Ramos (cell line): ENCODE data around the gene OBSCN.
"Not testable (repeated sequence)": the region's sequence is repeated elsewhere in the genome, so short reads cannot be mapped to it uniquely, and the experiment has no call there.

Source experiments
- in situ Hi-C: fragments of 300-500 bp; cut with MboI; formaldehyde crosslinking; loops from one replicate; pipeline ENCODE4 v1.14.3; 2022; ENCODE audit warnings: low sequenced_read_pairs; ENCODE audit not compliant: unreplicated experiment

OBSCN gene

DNA sequence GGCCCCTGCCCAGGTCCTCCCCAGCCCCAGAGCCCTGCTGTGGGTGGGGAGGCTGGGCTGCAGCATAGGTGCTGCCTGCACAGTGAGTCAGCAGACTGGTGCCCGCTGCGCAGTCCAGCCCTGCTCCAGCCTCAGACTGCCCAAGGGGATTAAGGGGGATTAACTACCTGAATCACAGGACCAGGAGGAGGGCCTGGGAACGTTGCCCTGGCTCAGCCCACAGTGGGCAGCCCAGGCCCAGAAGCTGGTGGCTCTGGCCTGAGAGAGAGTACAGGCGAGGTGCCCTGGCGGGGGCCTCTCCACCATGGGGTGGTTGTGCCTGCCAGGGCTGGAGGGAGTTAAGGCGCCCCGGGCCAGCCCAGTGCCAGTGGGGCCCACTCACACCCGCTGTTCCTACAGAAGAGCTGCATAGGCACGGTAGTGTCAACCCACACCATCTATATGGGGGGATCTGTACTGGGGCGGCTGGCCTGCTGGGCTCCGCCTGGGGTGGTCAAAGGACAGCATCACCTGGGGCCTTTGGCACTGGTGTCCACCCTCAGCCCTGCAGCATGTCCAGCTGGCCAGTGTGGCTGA, 2.3 kb downstream of the OBSCN start:
- in situ Hi-C loops, result no loop called here

DNA sequence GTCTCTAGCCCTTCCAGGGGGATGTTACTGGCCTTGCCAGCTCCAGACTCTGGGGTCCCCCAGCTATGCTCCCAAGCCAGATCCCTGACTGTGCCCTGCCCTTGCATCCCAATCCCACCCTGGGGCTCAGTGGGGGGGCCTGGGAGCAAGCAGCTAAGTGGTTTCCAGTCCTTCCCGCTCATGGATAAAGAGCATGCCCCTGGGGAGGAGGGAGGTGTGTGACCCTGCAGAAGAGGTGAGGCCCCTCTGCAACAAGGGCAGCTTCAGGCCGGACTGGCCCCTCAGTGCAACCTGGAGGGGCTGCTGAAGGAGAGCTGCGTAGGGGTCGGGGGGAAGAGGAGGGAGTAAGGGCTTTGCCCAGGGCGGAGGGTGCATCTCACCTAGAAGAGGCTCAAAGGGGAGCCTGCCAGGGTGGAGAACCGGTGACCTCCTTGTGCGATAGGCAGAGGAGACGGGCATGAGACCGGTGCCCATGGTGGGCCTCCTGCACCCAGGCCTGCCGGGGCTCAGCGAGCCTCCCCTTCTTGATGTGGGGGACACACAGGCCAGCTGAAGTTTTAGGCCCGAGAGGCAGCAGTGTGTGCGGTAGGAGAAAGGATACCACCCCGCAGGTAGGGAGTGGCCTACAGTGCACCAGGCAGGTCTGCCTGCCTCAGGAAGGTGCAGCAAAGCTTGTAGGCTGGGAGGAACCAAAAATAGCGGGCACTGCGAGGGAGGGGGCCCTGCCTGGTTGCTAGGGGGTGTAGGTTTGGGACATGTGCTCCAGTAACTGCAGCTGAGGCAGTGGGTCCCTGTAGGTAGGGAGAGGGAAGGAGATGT, 3.1 kb downstream of the OBSCN start:
- in situ Hi-C loops, result no loop called here

DNA sequence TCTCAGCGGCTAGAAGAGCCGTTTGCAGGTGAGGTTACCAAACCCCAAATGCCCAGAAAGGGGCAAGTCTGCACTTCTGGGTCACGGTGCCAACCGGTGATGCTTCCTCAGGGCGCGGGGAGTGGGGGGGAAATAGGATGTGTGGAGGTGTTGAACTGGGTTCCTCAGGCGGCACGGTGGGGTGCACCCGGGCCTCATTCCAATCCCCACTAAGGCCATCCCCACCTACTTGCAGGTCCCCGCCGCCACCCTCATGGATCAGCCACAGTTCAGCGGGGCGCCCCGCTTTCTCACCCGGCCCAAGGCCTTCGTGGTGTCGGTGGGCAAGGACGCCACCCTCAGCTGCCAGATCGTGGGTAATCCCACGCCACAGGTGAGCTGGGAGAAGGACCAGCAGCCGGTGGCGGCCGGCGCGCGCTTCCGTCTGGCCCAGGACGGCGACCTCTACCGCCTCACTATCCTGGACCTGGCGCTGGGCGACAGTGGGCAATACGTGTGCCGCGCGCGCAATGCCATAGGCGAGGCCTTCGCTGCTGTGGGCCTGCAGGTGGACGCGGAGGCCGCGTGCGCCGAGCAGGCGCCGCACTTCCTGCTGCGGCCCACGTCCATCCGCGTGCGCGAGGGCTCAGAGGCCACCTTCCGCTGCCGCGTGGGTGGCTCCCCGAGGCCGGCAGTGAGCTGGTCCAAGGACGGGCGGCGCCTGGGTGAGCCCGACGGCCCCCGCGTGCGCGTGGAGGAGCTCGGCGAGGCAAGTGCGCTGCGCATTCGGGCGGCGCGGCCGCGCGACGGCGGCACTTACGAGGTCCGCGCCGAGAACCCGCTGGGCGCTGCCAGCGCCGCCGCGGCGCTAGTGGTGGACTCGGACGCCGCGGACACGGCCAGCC, 3.9 kb downstream of the OBSCN start:
- in situ Hi-C loops, result no loop called here

DNA sequence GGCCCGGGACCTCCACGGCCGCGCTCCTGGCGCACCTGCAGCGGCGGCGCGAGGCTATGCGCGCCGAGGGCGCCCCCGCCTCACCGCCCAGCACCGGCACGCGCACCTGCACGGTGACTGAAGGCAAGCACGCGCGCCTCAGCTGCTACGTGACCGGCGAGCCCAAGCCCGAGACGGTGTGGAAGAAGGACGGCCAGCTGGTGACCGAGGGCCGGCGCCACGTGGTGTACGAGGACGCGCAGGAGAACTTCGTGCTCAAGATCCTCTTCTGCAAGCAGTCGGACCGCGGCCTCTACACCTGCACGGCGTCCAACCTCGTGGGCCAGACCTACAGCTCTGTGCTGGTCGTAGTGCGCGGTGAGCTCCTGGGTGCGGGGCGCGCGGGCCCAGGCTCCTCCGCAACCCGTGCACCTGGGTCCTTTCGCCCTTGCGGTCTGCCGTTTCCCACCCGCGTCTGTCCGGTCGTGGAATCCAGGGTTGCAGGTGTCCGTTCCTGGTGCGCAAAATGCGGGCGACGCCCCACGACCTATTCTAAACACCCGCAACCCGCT, 4.6 kb downstream of the OBSCN start:
- in situ Hi-C loops, result no loop called here

DNA sequence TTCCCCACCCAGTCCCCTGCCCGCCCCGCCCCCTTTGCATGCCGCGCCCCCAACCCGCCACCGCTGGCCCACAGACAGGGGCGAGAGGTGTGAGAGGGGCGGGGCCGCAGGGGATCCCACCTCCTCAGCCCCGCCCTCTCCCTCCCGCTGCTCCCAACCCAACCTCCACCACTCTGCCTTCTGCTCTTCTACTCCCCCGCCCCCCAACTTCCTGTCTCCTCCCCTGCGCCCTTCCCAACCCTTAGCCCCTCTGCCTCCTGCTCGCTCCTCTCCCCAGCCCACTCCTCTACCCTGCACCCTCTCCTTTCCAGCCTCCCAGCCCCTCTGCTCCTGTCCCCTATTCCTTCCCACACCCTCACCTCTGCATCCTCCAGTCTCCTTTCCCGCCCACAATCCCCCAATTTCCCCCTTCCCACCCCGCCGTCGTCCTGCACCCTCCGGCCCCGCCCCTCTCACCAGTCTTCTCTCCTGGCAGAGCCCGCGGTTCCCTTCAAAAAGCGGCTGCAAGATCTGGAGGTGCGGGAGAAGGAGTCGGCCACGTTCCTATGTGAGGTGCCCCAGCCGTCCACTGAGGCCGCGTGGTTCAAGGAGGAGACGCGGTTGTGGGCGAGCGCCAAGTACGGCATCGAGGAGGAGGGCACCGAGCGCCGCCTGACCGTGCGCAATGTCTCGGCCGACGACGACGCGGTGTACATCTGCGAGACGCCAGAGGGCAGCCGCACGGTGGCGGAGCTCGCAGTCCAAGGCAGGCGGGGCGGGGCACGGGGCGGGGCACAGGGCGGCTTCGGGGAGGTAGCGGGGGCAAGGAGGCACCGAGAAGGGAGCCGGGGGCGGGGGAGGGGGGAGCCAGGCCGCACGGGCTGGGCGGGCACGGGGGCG, 5.4 kb downstream of the OBSCN start:
- in situ Hi-C loops, result no loop called here

DNA sequence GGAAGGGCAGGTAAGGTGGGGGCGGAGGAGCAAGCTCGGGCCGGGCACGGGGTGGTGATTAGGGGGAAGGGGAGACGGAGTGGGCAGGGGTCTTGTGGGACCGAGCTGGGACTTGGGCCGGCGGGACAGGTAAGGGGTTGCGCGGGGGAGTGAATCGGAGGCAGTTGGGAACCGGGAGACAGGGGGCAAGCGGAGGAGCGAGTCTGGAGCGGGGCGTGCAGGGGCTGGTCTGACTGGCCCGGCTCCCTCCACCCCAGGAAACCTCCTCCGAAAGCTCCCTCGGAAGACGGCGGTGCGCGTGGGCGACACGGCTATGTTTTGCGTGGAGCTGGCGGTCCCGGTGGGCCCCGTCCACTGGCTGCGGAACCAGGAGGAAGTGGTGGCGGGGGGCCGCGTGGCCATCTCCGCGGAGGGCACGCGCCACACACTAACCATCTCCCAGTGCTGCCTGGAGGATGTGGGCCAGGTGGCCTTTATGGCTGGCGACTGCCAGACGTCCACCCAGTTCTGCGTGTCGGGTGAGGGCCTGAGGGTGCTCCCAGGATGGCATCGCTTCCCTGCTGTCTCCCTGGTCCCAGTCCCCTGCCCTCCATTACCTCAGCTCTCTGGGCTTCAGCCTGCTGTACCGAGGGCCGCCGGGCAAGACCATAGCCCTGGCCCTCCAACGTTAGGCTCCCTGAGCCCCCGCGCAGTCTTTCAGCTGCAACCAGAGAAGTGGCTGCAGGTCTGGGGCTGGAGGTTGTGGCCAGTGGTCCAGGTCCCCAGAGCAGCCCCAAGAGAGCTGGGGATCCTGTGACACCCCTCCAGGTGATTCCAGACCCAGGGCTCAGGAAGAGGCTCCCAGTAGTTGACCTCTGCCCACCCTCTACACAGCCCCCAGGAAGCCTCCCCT, 6.3 kb downstream of the OBSCN start:
- in situ Hi-C loops, result no loop called here

DNA sequence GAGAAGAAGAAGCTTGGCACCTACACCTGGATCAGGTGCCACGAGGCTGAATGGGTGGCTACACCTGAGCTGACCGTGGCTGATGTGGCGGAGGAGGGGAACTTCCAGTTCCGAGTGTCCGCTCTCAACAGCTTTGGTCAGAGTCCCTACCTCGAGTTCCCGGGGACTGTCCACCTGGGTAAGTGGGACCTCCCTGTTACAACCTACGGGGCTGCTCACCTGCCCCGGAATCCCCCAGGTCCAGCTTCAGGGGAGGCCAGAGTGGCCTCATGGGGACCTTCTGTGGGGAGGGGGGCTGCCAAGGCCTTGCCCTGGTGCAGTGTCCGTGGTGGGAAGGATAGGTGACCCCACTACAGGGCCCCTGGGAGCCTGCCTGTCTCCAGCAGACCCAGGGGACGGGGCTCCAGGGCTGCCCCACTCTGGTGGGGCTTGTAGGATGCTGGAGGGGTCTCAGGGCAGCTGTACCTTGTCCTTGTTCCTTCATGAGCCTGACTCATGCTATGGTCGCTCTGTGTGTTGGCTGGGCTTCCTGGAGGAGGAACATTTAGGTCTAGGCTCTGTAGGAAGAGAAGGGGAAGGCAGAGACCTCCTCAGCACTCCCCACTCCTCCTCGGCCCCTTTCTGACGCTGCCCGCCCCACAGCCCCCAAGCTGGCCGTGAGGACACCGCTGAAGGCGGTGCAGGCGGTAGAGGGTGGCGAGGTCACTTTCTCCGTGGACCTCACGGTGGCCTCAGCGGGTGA, 7.2 kb downstream of the OBSCN start:
- in situ Hi-C loops, result no loop called here

DNA sequence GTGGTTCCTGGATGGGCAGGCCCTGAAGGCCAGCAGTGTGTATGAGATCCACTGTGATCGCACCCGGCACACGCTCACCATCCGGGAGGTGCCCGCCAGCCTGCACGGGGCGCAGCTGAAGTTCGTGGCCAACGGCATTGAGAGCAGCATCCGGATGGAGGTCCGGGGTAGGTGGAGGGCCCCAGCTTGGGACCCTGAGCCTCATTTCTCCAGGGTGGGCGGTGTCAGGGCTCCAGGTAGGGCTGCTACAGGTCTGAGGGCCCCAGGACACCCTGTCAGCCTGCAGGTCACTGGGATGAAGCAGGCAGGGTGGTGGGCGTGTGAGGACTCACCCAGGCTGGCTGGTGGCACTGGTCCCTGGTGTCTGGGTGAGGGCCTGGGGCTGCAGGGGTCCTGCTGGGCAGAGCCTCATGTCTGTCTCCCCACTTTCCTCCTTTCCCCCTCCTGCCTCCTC, 7.8 kb downstream of the OBSCN start:
- in situ Hi-C loops, result no loop called here

DNA sequence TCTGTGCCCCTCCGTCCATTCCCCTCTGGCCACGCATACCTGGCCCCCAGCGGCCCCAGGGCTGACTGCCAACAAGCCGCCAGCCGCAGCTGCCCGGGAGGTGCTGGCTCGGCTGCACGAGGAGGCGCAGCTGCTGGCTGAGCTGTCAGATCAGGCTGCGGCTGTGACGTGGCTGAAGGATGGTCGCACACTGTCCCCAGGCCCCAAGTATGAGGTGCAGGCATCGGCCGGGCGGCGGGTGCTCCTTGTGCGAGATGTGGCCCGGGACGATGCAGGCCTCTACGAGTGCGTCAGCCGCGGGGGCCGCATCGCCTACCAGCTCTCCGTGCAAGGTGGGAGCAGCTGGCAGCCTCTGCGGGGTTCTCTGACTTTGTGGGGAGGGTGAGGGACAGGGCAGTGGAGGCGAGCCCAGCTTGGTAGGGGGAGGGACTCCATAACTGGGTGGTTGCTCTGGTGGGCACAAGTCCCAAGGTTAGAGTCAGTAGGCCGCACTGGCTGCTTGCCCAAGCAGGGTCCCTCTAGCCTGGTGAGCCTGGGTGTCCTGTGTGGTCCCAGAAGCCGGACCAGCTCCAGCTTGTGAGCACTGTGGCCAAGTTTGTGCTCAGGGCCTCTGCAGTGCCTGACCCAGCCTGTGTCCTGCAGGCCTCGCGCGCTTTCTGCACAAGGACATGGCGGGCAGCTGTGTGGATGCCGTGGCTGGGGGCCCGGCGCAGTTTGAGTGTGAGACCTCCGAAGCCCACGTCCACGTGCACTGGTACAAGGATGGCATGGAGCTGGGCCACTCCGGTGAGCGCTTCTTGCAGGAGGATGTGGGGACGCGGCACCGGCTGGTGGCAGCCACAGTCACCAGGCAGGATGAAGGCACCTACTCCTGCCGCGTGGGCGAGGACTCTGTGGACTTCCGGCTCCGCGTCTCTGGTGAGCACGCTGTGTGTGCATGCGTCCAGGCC, 8.8 kb downstream of the OBSCN start:
- in situ Hi-C loops, result no loop called here

DNA sequence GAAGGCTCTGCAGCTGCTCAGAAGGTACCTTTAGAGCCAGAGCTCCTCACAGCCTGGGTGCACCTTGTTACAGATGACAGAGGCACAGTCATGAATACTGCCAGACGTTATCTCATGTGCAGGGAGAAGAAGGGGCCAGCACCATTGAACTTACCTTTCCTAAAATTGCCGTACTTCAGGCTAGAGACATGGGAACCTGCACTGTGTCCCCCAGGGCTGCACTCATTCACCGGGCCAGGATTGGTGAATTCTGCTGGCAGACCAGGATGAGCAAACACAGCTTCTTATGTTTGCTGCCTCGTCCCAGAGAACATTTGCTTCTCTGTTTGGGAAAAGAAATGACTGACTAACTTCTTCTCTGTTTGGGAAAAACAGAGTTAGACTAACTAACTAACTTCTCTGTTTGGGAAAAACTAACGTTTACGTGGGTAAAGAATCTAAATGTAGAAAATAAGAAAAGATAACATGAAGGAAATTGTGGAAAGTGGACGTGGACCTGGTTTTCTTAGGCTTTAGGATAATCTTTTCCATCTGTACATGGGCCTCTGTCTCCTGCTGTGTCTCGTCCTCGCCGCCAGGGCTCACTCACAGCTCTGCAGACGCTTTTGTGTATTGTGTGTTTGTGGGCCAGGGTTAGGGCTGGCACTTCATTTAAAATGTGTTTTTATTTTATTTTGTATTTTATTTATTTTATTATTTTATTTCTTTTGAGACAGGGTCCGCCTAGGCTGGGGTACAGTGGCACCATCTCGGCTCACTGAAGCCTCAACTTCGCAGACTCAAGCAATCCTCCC, 9.9 kb downstream of the OBSCN start:
- in situ Hi-C loops, result no loop called here

DNA sequence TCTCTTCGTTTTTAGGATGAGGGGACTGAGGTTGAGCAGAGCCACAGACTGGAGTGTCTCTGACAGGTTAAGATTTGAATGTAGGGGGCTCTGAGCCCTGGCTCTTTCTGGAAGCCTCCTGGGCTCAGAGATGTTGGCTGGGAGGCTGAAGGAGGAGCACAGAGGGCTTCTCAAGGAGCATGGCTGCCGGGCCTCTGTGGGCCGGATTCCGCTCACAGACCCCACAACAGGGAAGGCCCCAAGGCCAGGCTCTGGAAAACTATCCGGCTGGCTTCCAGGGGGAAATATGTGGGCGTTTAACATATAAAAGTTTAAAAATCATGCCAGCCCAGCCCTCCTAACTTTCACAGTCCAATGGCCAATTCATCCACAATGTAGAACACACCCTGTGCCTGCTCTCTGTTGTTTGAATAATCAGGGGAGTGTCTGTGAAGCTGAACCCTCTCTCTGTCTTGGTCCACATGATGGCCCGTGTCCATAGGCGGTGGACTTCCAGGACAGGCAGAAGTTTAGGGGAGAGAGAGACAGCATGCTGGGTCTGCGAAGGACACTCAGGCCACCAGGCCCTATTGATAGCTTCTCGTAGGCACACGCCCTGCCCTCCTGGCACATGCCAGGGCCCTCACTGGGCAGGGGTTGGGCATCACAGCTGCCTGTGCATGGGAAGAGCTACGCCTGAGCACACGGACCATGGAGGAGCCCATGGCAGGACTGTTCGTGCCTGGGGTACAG, 10.8 kb downstream of the OBSCN start:
- in situ Hi-C loops, result no loop called here

DNA sequence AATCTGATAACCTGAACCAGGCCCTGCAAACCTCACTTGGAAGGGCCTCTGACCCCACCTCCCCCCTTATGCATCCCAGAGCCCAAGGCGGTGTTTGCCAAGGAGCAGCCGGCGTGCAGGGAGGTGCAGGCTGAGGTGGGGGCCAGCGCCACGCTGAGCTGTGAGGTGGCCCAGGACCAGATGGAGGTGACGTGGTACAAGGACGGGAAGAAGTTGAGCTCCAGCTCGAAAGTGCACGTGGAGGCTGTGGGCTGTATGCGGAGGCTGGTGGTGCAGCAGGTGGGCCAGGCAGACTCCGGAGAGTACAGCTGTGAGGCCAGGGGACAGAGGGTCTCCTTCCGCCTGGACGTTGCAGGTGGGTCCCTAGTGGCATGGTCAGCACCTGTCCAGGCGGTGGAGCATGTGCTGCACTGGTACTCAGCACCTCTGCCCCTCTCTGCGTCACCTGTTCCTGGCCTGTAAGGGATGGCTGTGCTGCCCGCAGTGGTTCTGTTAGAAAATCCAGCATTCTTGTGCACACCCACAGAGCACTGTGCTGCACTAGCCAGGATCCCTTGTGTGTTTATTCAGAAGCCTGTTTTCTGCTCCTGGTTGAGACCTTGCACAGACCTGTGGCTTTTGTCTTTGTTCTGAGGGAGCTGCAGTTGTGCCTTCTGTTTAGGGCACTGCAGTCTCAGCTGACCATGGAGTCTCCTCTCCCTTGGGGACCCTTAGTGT, 11.6 kb downstream of the OBSCN start:
- in situ Hi-C loops, result no loop called here

DNA sequence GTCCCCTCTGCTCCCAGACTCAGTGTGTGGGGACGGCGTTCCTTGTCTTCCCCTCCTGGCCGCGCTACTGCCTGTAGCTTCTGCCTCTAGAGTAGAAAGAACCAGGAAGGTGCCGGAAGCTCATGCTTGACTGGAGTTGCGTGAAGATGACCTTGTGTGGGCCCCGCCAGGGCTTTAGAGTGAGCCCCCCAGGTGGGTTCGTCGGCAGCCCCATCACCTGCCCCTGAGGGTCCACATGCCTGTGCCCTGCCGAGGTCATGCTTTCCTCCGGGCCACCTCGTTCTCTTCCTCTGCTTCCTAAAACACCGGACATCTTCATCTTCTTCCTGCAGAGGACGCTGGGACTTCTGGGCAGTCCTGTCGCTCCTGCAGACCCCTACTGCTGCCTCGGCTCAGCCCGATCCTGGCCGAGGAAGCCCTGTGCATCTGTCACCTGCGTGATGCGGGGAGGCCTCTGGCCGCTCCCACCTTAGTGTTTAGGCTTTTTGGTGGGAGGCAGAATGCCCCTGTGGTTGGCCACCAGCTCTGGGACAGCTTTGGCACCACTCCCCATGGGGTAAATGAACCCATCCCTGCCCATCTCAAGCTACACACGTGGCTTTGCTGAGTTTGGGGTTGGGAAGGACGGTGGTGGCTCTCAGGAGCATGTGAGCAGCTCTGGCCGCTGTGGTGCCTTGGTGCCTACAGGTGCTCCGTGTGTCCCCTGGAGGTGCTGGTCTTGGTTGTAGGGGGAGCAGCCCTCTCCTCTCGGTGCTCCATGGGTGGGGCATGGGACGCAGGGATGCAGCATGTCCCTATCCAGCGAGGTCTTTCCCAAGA, 12.3 kb downstream of the OBSCN start:
- in situ Hi-C loops, result no loop called here

DNA sequence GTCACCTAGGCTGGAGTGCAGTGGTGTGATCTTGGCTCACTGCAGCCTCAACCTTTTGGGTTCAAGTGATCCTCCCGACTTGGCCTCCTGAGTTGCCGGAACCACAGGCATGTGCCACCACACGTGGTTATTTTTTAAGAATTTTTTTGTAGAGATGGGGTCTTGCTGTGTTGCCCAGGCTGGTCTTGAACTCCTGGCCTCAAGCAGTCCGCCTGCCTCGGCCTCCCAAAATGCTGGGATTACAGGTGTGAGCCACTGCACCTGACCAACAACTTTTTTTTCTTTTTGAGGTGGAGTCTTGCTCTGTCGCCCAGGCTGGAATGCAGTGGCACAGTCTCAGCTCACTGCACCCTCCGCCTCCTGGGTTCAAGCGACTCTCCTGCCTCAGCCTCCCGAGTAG, 13.3 kb downstream of the OBSCN start:
- in situ Hi-C loops, result not testable (repeated sequence)
